HG02623 (cell line): ENCODE results near the gene KLHL29.

Source experiments
- ATAC-seq: cut with Tn5 transposase; IDR thresholded peaks from one replicate; pipeline ENCODE4 v1.9.1; 2021; ENCODE audit warnings: moderate library complexity; ENCODE audit not compliant: unreplicated experiment

Gene KLHL29

GRCh38 chr2:23507267-23508065, 122.5 kb downstream of the KLHL29 start:
- ATAC-seq: no peak

DNA sequence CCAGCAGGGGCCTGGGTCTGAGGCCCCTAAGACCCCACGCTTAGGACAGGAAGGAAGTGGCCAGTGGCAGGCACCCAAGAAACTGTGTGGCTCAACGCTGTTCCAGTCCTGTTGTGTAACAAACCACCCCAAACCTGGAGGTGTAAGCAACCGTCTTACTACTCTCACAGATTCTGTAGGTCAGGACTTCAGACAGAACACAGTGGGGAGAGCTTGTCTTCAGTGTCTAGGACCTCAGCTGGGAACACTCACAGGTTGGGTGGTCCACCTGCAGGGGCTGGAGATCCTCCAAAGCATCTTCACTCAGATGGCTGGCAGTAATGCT, 123.0 kb downstream of the KLHL29 start:
- no peak for ATAC-seq

DNA sequence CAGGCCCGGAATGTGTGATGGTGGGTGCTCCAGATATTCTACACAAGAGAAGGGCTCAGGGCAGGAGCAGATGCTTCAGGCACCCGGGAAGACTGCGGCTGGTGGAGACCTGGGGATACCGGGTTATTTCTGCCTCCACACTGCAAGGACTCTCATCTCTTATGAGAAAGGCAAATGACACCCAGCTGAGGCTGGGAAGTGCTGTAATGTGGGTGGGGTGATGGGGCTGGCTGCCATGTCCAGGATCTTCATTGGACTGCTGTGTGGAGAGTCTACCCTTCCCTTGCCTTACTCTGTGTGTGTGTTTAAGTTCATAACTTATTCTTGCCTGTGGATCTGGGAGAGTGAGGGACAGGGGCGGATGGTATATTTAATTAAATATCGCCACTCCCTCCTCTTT, 124.1 kb downstream of the KLHL29 start:
- ATAC-seq: no peak

- ATAC-seq: no peak
Measured at GRCh38 chr2:23509596-23510292, 124.8 kb downstream of the KLHL29 start.

GRCh38 chr2:23510471-23510870, 125.5 kb downstream of the KLHL29 start:
- no peak for ATAC-seq

DNA sequence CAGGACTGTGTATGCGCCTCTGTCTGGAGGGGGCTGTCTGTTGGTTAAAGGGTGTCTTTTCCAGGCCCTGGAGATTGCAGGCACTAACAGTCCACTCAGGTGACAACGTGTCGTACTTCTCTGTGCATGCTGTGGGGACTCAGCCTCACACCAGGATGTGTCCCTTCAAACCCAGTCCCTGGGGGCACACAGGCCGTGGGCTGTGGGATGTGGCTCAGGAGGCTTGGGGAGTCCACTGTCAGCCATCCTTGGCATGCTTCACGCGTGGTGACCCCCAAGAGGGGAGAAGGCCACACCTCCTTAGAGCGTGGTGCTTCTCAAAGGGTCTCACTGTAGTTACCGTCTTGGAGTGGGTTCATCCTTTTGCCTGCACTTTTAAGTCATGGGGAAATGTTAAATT, 127.8 kb downstream of the KLHL29 start:
- ATAC-seq: no peak

DNA sequence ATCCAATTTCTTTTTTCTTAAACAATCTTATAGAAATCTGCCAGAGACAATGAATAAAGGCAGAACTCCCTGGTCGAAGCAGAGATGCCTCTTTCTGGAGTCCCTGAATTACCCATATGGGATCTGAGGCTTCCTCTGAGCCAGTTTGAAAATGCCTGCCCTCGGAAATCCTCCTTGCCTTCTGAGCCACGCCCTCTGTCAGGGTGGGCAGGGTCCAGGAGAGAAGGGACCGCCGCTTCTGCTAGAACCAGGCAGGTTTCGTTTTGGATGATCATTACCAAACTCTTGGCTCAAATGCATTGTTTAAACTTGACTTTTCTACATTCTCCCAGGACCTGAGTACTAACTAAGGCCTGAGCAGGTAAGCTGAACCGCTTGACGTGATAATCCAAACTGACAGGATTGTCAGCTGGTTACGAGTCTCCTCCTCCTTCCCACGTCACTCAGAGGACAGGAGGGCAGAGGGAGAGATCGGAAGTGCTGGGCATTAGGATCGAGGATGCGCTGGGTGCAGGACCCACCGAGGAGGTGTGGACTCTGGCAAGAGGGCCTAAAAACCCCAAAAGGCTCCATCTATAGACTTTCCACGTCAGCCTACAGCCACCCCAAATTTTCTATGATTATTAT, 128.4 kb downstream of the KLHL29 start:
- no peak for ATAC-seq

DNA sequence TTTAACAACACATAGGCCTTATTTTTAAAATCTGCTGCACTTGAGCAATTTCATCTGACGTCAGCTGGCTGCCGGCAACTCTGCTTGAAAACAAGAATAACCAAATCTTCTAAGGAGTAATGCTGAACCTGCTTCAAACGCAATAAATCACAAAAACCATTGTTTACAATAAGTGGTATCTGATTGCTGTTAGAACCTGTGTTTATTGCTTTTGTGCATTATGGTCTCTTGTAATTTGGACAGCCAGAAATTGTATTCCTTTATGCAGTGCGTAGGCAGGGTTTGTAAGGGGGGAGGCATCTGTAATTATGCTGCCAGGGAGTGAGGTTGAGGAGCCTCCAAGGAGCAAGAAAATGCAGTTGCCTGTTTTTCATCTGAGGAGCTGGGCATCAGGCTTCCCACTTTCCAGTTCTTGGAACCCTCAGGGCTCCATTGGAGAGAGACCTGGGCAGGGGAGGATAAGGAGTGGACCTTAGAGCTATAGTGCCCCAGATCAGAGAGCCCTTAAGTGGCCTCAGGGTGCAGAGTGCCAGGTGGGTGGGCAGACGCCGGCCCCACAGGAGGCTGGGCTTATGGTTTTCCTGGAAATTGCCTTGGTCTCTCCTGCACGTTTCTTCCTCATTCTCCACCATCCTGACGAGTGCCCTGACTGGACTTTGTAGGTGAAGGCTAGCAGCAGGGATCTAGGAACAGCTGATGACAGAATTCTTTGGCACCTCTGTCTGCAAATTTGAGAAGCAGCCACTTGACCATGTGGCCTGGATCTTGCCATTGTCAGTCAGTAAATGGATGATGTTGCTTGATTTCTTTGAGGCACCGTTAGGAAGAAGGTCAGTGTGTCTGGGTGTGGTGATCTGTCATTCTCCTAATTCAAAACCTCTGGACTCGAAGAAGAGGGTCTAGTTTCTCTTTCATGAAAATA, 129.2 kb downstream of the KLHL29 start:
- ATAC-seq: no peak

- ATAC-seq: no peak
Measured at GRCh38 chr2:23516520-23517256, 131.7 kb downstream of the KLHL29 start.

DNA sequence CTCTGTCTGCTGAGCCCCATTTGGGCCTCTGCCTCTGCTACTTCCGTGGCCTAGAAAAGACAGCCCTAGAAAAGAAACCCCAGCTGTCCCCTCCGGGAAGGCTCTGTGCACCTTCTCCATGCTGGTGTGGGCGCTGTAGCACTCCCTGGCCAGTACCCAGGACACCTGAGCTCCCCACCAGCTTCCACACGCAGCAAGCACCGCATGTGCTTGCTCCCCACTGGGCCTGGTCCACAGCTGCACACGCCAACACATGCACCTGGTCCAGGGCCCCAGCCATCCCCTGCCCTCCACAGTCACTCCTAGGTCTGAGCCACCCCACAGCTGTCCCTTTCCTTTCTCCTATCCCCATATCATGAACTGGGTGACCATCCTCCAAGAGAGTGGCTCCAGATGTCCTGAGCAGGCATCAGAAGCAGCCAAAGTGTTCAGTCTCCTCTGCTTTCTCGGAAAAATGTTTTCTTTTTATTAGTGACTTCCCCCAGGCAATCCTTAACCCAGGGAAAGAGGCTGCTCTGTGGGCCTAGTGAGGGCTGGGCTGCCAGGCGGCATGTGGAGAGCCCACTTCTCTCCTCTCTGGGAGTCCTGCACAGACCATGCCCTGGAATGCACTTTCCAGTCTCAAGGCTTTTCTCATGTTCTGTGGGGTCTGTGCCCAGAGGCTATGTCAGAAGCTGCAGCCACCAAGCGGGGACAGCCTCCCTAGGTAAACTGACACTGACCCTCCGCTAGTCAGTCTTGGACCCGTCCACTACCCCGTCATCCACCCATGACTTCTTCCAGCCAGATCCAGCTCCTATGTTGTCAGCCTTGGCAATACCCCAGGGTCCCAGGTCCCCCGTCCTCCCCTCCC, 133.7 kb downstream of the KLHL29 start:
- ATAC-seq: no peak

GRCh38 chr2:23519334-23519651, 134.3 kb downstream of the KLHL29 start:
- no peak for ATAC-seq

GRCh38 chr2:23520256-23520655, 135.3 kb downstream of the KLHL29 start:
- no peak for ATAC-seq

- no peak for ATAC-seq
Measured at GRCh38 chr2:23521060-23521459, 136.1 kb downstream of the KLHL29 start.

DNA sequence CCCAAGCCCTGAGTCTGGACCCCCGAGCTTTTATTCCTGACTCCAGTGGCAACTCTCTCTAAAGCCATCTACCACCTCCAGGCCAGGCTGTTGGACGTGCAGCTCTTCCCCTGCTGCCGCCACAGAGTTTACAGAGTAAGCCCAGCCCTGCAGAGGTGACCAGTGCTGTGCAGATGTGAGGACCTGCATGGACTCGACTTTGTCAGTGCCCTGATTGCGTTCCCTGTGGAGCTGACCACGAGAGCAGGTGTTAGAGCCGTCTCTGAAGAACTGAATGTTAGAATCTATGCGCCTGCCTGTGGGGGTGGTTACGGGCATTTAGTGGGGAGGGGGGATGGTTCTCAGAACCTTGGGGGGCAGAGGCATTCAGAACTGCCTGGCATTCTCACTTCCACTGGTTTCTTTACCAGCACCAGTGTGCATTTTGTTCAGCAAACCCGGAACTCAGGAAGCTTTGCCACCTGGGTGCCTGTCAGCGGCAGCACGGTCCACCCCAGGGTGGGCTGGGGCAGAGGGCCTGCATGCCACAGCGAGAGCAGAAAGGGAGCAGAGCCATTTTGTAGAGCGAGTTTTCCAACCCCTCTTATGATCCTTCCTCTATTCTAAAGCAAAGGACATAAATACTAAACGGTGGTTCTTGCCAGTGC, 137.9 kb downstream of the KLHL29 start:
- ATAC-seq: no peak

GRCh38 chr2:23523373-23524260, 138.6 kb downstream of the KLHL29 start:
- no peak for ATAC-seq

- ATAC-seq: no peak
Measured at GRCh38 chr2:23524261-23524706, 139.3 kb downstream of the KLHL29 start.

DNA sequence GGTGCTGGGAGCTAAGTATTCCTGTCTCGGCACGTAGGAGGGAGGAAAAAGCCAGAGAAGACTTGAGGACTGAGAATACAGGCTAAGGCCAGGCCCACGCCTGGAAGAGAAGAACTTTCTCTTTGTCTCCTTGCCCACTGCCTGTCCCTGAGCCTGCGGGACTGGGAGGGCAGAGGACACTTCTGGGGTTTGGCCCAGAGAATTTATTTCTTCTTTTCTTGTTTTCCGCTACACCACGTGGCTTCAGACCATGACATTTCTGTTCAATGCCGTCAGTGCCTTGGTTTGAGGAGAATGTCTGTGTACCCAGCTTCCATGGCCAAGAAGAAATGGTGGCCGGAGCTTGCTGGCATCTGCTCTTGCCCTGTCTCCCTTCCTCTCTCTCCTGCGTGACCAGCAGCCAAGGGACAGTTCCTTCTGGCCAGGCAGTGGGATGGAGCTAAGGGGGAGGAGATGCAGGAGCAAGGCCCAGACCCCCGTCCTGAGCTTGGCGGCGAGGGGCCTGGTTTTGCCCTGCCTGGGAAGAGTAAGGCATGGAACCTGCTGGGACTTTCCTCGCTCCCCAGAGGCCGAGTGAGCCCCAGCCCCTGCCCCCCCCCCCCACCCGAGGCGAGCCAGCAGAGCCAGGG, 140.3 kb downstream of the KLHL29 start:
- ATAC-seq: no peak

DNA sequence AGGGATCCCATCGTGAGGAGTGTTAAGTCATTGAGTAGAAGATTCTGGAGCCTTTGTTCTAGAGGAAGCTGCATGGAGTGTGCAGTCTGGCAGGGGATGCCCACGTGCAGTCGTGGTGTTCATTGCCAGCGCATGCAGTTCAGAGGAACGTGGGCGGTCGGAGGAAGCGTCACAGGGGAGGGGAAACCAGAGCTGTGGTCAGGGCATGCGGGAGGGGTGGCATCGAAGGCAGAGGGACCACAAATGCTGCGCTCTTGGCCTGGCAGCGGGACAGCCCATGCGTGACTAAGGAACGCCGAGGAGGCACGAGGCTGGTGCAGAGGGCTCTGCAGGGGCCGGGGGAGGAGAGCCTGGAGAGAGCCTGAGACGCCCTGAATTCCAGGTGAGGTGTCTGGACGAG, 141.1 kb downstream of the KLHL29 start:
- ATAC-seq: no peak
